NB4 (cell line): ENCODE results near the gene GPR18.

Experiments
- CTCF ChIP-seq: IDR thresholded peaks from one replicate; pipeline ENCODE4 v1.5.1; 2012; ENCODE audit warnings: low read depth, low read length
- POLR2A ChIP-seq: IDR thresholded peaks from 2 replicates; pipeline ENCODE4 v1.6.1; 2011; ENCODE audit warnings: mild to moderate bottlenecking; ENCODE audit not compliant: insufficient read length; ENCODE audit errors: extremely low read depth

DNA sequence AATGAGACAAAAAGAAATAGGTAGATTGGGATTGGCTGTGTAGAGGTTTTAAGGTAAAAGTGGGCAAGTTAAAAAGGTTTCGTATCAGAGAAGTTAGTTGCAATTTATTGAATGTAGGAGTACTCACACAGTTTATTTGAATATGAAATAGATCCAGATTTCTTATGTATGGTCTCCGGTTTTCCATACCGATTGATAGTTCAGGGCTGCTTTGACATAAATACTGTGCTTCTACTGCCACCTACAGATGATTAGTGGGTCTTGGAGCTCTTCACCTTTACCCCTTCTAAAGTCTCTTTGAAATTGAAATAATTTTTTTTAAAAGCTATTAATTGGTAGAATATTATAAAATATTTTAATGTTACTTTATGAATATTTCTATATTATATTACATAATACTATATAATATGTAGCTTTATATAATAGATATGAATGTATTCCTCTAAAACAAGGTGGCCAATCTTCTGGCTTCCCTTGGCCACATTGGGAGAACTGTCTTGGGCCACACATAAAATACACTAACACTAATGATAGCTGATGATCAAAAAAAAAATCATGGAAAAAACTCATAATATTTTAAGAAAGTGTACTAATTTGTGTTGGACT, 7.7 kb upstream of the GPR18 start:
- TF ChIP-seq POLR2A (no peak), CTCF (peak; percentile 33)
